Measurements from ENCODE around the gene TMX2. TPM values are rescaled to one million over a fixed set of nuclear protein-coding genes. Genes with fewer than 3 reads are reported as not detected.
A peak's percentile ranks its signal among the peaks of the same experiment; 100 is the strongest.
"Not testable (repeated sequence)": the region's sequence is repeated elsewhere in the genome, so short reads cannot be mapped to it uniquely, and the experiment has no call there.

The TMX2 gene, protein sequence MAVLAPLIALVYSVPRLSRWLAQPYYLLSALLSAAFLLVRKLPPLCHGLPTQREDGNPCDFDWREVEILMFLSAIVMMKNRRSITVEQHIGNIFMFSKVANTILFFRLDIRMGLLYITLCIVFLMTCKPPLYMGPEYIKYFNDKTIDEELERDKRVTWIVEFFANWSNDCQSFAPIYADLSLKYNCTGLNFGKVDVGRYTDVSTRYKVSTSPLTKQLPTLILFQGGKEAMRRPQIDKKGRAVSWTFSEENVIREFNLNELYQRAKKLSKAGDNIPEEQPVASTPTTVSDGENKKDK
- 32.7 TPM for total RNA-seq (ENCODE audit: insufficient read depth, low replicate concordance)

DNA sequence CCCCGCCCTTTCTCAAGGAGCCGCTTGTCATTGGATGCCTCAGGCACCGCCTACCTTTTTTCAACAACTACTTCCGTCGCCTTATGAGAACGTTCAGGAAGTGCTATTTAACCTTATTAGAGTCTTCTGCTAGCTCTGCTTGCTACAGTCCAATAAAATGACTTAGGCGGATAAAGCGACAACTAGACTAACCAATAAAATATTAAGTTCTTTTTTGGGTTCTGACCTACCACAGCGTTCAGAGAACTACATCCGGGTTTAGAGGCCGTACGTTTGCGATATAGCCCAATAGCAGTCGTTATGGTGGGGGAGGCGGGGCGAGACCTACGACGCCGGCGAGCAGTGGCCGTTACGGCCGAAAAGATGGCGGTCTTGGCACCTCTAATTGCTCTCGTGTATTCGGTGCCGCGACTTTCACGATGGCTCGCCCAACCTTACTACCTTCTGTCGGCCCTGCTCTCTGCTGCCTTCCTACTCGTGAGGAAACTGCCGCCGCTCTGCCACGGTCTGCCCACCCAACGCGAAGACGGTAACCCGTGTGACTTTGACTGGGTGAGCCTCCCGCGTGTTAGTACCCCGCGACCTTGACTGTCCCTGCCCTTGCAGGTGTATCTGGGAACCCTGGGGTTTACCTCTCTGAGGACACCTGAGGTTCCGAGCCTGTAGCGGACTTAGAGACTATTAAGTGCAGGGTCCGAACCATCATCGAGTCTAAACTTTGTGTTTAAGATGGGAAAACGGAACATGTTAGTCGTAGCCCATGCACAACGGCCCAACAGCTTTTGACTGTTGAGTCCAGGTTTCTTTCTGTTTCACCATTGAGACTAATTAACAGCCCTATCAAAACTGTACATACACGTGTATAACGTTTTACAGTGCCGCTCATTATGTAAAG, at the start of gene TMX2:
Gene TMX2 (plus strand): TSS at position 338 of the 895 bp plus-strand sequence. CDS start 26 bp downstream, at position 364.
- DNase-seq (ENCODE audit: low spot score), result peak; percentile 99

- DNase-seq (ENCODE audit: low spot score), result no peak
Observed at GRCh38 chr11:57662893-57663292, 49.5 kb upstream of the TMX2 start.

DNA sequence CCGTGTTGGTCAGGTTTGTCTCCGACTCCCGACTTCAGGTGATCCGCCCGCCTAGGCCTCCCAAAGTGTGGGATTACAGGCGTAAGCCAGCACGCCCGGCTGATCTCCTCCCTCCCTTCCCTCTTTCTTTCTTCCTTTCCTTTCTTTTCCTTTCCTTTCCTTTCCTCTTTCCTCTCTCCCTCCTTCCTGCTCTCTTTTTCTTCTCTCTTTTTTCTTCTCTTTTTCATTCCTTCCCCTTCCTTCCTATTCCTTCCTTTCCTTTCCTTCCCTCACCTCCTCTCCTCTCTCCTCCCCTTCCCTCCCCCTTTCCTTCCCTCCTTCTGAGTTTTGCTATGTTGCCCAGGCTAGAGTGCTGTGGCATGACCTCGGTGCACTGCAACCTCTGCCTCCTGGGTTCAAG, 48.4 kb upstream of the TMX2 start:
- DNase-seq (ENCODE audit: low spot score), result no peak

- peak; percentile 99 for DNase-seq (ENCODE audit: low spot score)
Observed at GRCh38 chr11:57667117-57667735, 45.2 kb upstream of the TMX2 start.

DNA sequence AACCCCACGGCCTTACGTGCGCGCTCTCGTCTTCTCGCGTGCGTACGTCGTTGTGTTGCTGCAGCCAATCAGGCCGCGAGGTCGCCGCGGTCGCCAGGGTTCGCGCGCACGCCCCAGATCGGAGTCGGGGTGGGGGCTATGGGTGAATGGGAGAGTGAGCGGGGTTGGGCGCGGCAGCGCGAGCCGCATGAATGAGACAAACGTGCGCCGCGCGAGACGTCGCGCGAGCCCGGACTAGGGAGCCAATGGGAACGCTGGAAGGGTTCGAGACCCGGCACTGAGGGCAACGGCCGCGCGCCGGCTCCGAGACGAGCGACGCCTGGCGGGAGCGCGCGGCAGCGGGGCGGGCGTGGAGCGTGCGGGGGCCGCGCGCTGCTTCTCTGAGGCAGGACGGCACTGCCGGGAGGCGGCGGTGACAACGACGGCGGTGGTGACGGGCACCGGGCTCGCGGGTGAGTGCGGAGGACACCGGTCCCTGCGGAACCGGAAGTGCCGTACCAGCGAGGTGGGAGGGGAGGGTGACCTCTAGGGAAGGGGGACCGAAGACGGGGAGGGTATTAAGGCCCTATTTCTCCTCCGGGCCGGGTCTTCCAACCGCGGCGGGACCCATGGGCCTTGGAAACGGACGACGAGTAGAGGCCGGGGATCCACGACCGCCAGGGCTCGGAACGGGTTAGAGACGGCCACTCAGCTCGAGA, 44.5 kb upstream of the TMX2 start, which contains the start of gene ZDHHC5:
Gene ZDHHC5 (plus strand): TSS at position 379 of the 698 bp plus-strand sequence. CDS start 4,977 bp downstream, outside the sequence.
- DNase-seq (ENCODE audit: low spot score), result peak; percentile 99

DNA sequence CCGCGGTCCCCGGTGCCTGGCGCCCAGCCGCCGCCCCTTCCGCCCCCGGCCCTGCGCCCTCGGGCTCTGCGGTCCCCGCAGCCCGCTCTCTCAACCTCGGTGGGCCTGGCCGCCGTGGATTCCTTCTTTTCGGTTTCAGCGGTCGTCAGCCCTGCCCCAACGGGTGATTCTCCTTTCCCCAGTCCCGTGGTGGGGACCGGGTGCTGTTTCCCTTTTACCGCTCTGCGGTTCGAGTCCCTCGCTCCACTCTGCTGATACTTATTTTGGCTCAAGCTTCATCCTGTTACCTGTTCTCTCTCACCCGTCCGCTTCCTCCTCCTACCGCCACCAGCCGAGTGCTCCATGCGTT, 44.0 kb upstream of the TMX2 start:
- peak; percentile 20 for DNase-seq (ENCODE audit: low spot score)

- DNase-seq (ENCODE audit: low spot score), result no peak
Observed at GRCh38 chr11:57674251-57674650, 38.1 kb upstream of the TMX2 start.

DNA sequence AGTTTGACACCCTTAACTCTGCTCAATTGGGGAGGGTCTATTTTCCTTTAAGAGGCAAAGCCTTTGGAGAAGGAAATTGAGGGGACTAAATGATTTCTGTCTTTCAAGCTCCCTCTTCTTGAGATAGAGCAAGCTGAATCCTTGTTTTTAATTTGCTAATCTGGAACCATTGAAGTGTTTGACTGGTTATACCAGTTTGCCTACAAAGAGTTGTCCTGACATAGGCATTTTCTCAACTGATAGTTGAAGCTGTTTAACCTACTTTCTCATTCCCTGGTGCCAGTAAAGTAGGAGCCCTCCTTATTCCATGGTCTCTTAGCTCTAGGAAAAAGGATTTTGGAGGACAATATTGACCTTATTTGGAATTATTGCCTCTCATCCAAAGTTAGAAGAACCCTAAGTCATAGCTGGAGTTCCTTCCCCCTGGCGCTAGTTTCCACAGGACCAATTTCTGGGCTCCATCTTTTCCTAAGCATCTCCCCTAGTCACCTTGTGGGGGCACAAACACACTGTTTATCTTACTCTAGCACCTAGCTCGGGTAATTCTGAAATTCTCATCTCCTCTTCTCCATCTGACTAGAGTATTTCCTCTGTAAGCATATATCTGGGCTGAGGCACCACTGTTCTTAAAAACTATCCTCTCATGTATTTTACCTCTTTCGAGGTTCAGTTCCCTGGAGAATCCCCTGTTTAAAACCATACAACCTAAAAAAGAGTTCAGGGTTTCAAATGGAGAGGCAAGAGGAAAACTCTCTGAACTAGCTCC, 37.0 kb upstream of the TMX2 start:
- DNase-seq (ENCODE audit: low spot score), result peak; percentile 35

DNA sequence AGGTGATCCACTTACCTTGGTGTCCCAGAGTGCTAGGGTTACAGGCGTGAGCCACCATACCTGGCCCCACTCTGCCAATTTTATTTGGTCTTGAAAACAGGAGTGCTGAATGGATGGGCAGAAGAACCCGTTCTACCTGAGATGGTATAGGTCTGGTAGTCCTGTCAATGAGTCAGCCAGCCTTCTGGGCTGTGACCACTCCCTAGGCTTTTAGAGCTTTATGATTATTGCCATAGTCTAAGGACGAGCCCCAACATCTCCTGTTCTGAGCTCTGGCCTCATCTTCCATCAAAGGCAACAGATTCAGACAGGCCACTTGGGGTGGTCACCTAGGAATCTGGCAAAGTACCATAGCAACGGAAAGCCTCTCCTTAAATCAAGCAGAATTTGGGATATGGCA, 33.0 kb upstream of the TMX2 start:
- DNase-seq (ENCODE audit: low spot score), result no peak

- DNase-seq (ENCODE audit: low spot score), result no peak
Observed at GRCh38 chr11:57680552-57680874, 31.9 kb upstream of the TMX2 start.

- no peak for DNase-seq (ENCODE audit: low spot score)
Observed at GRCh38 chr11:57681168-57681567, 31.2 kb upstream of the TMX2 start.

GRCh38 chr11:57690474-57690873, 21.9 kb upstream of the TMX2 start:
- not testable (repeated sequence) for DNase-seq (ENCODE audit: low spot score)

- DNase-seq (ENCODE audit: low spot score), result no peak
Observed at GRCh38 chr11:57698843-57699365, 13.5 kb upstream of the TMX2 start.

DNA sequence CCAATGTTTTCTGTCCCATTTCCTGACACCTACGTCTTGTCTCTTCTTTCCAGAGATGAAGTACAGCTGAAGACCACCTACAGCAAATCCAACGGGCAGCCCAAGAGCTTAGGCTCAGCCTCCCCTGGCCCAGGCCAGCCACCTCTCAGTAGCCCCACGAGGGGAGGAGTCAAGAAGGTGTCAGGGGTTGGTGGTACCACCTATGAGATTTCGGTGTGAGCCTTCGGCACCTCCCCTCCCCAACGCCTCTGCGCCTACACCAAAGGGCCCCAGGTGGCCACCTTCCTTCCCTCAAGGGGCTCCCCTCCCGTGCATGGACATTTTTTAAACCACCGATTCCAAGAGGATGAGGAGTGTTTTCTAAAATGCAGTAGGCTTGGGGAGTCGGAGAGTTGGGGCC, 12.6 kb upstream of the TMX2 start:
- DNase-seq (ENCODE audit: low spot score), result no peak

DNA sequence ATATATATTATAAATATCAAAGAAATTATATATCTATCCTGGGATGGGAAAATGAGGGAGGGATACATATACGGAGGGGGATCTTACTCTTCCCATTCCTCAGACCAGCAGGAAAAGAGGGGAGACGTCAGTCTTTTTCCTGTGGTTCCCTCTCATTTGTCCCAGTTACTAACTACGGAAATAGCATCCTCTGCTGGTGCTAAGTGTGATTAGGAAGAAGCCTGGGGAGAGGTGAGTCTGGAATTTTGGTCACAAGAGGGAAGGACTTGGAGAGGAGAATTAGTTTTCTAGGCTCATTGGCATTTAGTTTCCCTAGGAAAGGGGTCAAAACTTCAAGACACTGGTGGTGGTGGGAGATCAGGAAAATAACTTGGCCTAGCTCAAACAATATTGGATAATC, 12.0 kb upstream of the TMX2 start:
- no peak for DNase-seq (ENCODE audit: low spot score)

GRCh38 chr11:57703341-57703740, 9.1 kb upstream of the TMX2 start:
- no peak for DNase-seq (ENCODE audit: low spot score)

DNA sequence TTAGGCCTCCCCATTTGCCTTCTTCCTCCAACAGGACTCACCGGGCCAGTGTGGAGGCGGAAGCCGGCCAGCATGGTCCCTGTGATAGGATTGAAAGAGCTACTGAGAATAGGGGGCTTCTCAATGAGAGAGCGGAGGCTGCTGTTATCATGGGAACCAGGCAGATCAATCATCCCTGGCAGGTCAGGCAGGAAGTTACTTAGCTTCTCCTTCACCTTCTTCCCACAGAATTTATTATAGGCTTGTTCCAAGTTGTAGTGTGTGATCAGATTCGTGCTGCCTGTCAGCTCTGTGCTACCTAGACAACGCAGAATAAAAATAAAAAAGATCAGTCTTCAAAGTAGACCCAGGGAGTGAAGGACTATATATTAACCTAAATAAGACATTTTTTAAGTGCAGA, 7.5 kb upstream of the TMX2 start:
- no peak for DNase-seq (ENCODE audit: low spot score)

GRCh38 chr11:57705432-57705831, 7.0 kb upstream of the TMX2 start:
- DNase-seq (ENCODE audit: low spot score), result not testable (repeated sequence)

- no peak for DNase-seq (ENCODE audit: low spot score)
Observed at GRCh38 chr11:57709802-57710367, 2.5 kb upstream of the TMX2 start.
